Gastrocnemius medialis (tissue), 4 donors: ENCODE measurements around the gene SLC2A3. TPM values are rescaled to one million over a fixed set of nuclear protein-coding genes. Genes with fewer than 3 reads are reported as not detected.
"Not testable (repeated sequence)": the region's sequence is repeated elsewhere in the genome, so short reads cannot be mapped to it uniquely, and the experiment has no call there.

Source experiments
- ATAC-seq, 2 donors: fragments of 150-250 bp; one replicate each; pipeline ENCODE4 v1.9.1; 2016
- DNase-seq, 2 donors: peaks; one replicate each; pipeline ENCODE4 v3.0.0-alpha.2; 2019
- H3K27ac ChIP-seq, 4 donors: fragments of 200-600 bp; sonication (generic); 1 replicate in 1 of 4; 2 replicates in 3 of 4; pipeline ENCODE4 v1.5.1; 2016 to 2018; ENCODE audit warnings: mild to moderate bottlenecking in 2 of 4, moderate library complexity in 1 of 4
- H3K27me3 ChIP-seq, 3 donors: fragments of 200-600 bp; sonication (generic) in 2 of 3; 1 replicate in 1 of 3; 2 replicates in 2 of 3; pipeline versions ENCODE4 v1.5.1 to v1.6.0; 2016 to 2019; ENCODE audit warnings: mild to moderate bottlenecking in 1 of 3, moderate library complexity in 1 of 3
- H3K36me3 ChIP-seq, 2 donors: fragments of 200-600 bp; sonication (generic) in 1 of 2; one replicate each; pipeline ENCODE4 v1.5.1; 2017 to 2018
- H3K4me1 ChIP-seq, 2 donors: fragments of 200-600 bp; sonication (generic) in 1 of 2; one replicate each; pipeline ENCODE4 v1.5.1; 2016 to 2017; ENCODE audit warnings: mild to moderate bottlenecking in 2 of 2
- H3K4me3 ChIP-seq, 4 donors: fragments of 200-600 bp; sonication (generic) in 3 of 4; 1 replicate in 1 of 4; 2 replicates in 3 of 4; pipeline ENCODE4 v1.5.1; 2016 to 2019; ENCODE audit warnings: mild to moderate bottlenecking in 2 of 4
- H3K9me3 ChIP-seq, 3 donors: fragments of 200-600 bp; sonication (generic) in 2 of 3; 1 replicate in 1 of 3; 2 replicates in 2 of 3; pipeline ENCODE4 v1.5.1; 2016 to 2019
- CTCF ChIP-seq, 5 experiments: fragments of 450-650 bp in 3 of 5; fragments of 200-600 bp in 2 of 5; sonication (generic) in 2 of 5; IDR thresholded peaks in 4 of 5; conservative IDR thresholded peaks in 1 of 5; 1 replicate in 4 of 5; 2 replicates in 1 of 5; pipeline ENCODE4 v1.5.1; 2016 to 2019; ENCODE audit warnings: antibody characterized with exemption in 5 of 5, mild to moderate bottlenecking in 3 of 5, moderate library complexity in 3 of 5
- POLR2A ChIP-seq, 2 donors: fragments of 450-650 bp; IDR thresholded peaks; one replicate each; pipeline ENCODE4 v1.6.1; 2017; ENCODE audit warnings: antibody characterized with exemption in 2 of 2, mild to moderate bottlenecking in 2 of 2, moderate library complexity in 2 of 2
- in situ Hi-C, 4 donors: fragments of 200-750 bp; cut with MboI; loops; one replicate each; pipeline versions ENCODE4 v1.15.0 to v1.8.0; 2017; ENCODE audit warnings: low sequenced_read_pairs in 4 of 4
- intact Hi-C: fragments of 100-400 bp; cut with DNase I; formaldehyde crosslinking; loops from one replicate; pipeline ENCODE4 v1.15.1; 2023; ENCODE audit warnings: low total_unique reads
- total RNA-seq, 4 donors: library from RNA; depleted of rRNA; stranded (reverse); fragments of >200 nt; gene quantifications; one replicate each; pipeline versions ENCODE4 v1.1.0 to v1.2.3, GENCODE V29; 2016

The SLC2A3 gene
- total RNA-seq: 10 to 100 TPM; 19.3 to 27.2 (median 23.7) TPM

GRCh38 chr12:7935590-7936581, at the start of gene SLC2A3:
SLC2A3 (minus strand) TSS chr12:7936187; CDS start chr12:7936034, 153 bp downstream.
- intact Hi-C loops: loop anchor here (5.0 kb wide), 1 partner anchor 36 kb away; no protein-coding TSS in a partner anchor
- peak within 1 kb of the TSS; percentile 55 to 73 (median 62) for H3K4me3 ChIP-seq
- in situ Hi-C loops: loop anchor here in 1 of 4 donors (10.0 kb wide), 1 partner anchor 59 kb away; no protein-coding TSS in a partner anchor
- H3K9me3 ChIP-seq: no peaks in the 10 kb centered on the region
- no peaks in the 10 kb centered on the region for H3K36me3 ChIP-seq
- DNase-seq (peak; percentile 25 to 39), ATAC-seq (peak; percentile 62 to 67)
- H3K27ac ChIP-seq: peak within 1 kb of the TSS; percentile 78 to 88 (median 84)
- peak; percentile 71 to 82 for TF ChIP-seq POLR2A (IDR thresholded peaks at IDR 0.05)
- TF ChIP-seq CTCF (IDR thresholded peaks at IDR 0.05 in 4 of 5, conservative IDR thresholded peaks at IDR 0.05 in 1 of 5): no peak
- peaks cover 0 to 6% (median 0%) of the 10 kb centered on the region in 3 donors for H3K27me3 ChIP-seq
- peaks cover 0 to 3% of the 10 kb centered on the region in 2 donors for H3K4me1 ChIP-seq

GRCh38 chr12:7984900-7985299, 48.9 kb upstream of the SLC2A3 start:
- intact Hi-C loops (no loop called here), in situ Hi-C loops (no loop called here)
- Histone ChIP-seq H3K36me3 (no peaks in the 10 kb centered on the region), H3K4me3 (no peak overlapping the region), H3K9me3 (no peaks in the 10 kb centered on the region), H3K27me3 (no peaks in the 10 kb centered on the region), H3K27ac (no peak overlapping the region), H3K4me1 (no peaks in the 10 kb centered on the region)
- TF ChIP-seq POLR2A (IDR thresholded peaks at IDR 0.05) (no peak), CTCF (IDR thresholded peaks at IDR 0.05 in 4 of 5, conservative IDR thresholded peaks at IDR 0.05 in 1 of 5) (no peak)
- DNase-seq: no peak
- ATAC-seq: no peak

GRCh38 chr12:7983460-7983859, 47.5 kb upstream of the SLC2A3 start:
- H3K27ac ChIP-seq, H3K4me3 ChIP-seq, DNase-seq, intact Hi-C loops, ATAC-seq, H3K36me3 ChIP-seq, H3K9me3 ChIP-seq, in situ Hi-C loops, H3K4me1 ChIP-seq, H3K27me3 ChIP-seq: not testable (repeated sequence)

GRCh38 chr12:7983019-7983418, 47.0 kb upstream of the SLC2A3 start:
- DNase-seq, H3K36me3 ChIP-seq, ATAC-seq, in situ Hi-C loops, intact Hi-C loops, H3K27me3 ChIP-seq, H3K9me3 ChIP-seq, H3K4me1 ChIP-seq, H3K27ac ChIP-seq, H3K4me3 ChIP-seq: not testable (repeated sequence)

- ATAC-seq, DNase-seq, H3K27ac ChIP-seq, H3K9me3 ChIP-seq, in situ Hi-C loops, H3K4me3 ChIP-seq, intact Hi-C loops, H3K27me3 ChIP-seq, H3K4me1 ChIP-seq, H3K36me3 ChIP-seq: not testable (repeated sequence)
Measured at GRCh38 chr12:7982332-7982735, 46.3 kb upstream of the SLC2A3 start.

- Histone ChIP-seq H3K4me1 (no peaks in the 10 kb centered on the region), H3K27me3 (no peaks in the 10 kb centered on the region), H3K9me3 (no peaks in the 10 kb centered on the region), H3K27ac (no peak overlapping the region), H3K4me3 (no peak overlapping the region), H3K36me3 (no peaks in the 10 kb centered on the region)
- in situ Hi-C loops: no loop called here
- intact Hi-C loops: no loop called here
- ATAC-seq: no peak
- no peak for DNase-seq
- TF ChIP-seq POLR2A (IDR thresholded peaks at IDR 0.05) (no peak), CTCF (IDR thresholded peaks at IDR 0.05 in 4 of 5, conservative IDR thresholded peaks at IDR 0.05 in 1 of 5) (no peak)
Measured at GRCh38 chr12:7981446-7981845, 45.5 kb upstream of the SLC2A3 start.

- H3K9me3 ChIP-seq, ATAC-seq, DNase-seq, H3K27me3 ChIP-seq, H3K4me1 ChIP-seq, H3K36me3 ChIP-seq, intact Hi-C loops, H3K4me3 ChIP-seq, in situ Hi-C loops, H3K27ac ChIP-seq: not testable (repeated sequence)
Measured at GRCh38 chr12:7977351-7978124, 41.6 kb upstream of the SLC2A3 start.
